ENCODE data around the gene MUSTN1.

DNA sequence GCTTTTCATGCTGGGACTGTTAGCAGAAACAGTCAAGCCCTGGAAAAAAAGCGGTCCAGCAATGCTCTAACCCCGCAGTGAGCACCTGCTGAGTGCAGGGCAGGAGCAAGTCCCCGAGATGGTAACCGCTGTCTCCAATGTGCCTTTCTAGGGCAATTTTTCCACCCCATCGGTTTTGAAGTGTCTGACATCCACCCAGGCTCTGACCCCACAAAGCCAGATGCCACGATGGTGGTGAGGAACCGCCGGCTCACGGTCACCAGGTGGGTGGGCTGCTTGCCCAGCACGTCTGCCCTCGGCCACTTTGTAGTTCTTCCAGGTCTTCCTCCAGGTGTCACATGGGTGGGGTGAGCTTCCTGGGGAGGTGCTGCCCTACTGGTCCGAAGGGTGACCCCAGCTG lies 43.5 kb downstream of the MUSTN1 start:
- TF ChIP-seq, protein P1, sequence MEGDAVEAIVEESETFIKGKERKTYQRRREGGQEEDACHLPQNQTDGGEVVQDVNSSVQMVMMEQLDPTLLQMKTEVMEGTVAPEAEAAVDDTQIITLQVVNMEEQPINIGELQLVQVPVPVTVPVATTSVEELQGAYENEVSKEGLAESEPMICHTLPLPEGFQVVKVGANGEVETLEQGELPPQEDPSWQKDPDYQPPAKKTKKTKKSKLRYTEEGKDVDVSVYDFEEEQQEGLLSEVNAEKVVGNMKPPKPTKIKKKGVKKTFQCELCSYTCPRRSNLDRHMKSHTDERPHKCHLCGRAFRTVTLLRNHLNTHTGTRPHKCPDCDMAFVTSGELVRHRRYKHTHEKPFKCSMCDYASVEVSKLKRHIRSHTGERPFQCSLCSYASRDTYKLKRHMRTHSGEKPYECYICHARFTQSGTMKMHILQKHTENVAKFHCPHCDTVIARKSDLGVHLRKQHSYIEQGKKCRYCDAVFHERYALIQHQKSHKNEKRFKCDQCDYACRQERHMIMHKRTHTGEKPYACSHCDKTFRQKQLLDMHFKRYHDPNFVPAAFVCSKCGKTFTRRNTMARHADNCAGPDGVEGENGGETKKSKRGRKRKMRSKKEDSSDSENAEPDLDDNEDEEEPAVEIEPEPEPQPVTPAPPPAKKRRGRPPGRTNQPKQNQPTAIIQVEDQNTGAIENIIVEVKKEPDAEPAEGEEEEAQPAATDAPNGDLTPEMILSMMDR (optimal IDR thresholded peaks at IDR 0.05 in 1 of 3, IDR thresholded peaks at IDR 0.05 in 1 of 3, conservative IDR thresholded peaks at IDR 0.05 in 1 of 3; ENCODE audit: extremely low read depth in 1 of 3, insufficient read depth in 2 of 3, low read length in 3 of 3): no peak
- TF ChIP-seq EZH2 (IDR thresholded peaks at IDR 0.05; ENCODE audit: low read length): no peak

Data from keratinocyte (primary cell).